ENCODE measurements around the gene FSTL3. TPM values are rescaled to one million over a fixed set of nuclear protein-coding genes. Genes with fewer than 3 reads are reported as not detected.

The FSTL3 gene
- total RNA-seq, 4 donors from 2014 or later = 582 to 977 (median 642) TPM

GRCh38 chr19:676007-676338 lies 219 bp upstream of the FSTL3 start:
- TF ChIP-seq CTCF (IDR thresholded peaks at IDR 0.05) (no peak), EP300 (IDR thresholded peaks at IDR 0.05) (no peak), POLR2A (IDR thresholded peaks at IDR 0.05) (no peak)
- H3K27me3 ChIP-seq = no peaks in the 10 kb centered on the region
- H3K4me1 ChIP-seq = peaks cover 0 to 71% (median 40%) of the 10 kb centered on the region in 4 donors
- H3K36me3 ChIP-seq = no peaks in the 10 kb centered on the region
- no peak for DNase-seq (ENCODE audit: low spot score in 2 of 2)
- no peaks in the 10 kb centered on the region for H3K9me3 ChIP-seq
- peak overlapping the region; percentile 94 to 99 (median 96) for H3K27ac ChIP-seq
- WGBS, 2 donors = 6 to 22% methylated on average over 10 to 13 of the region's 31 CpGs
- H3K4me3 ChIP-seq = peak overlapping the region; percentile 25 to 90 (median 64)

GRCh38 chr19:677201-677600 lies 1.0 kb downstream of the FSTL3 start:
- peak; percentile 38 to 87 for TF ChIP-seq EP300 (IDR thresholded peaks at IDR 0.05)
- no peak for TF ChIP-seq CTCF (IDR thresholded peaks at IDR 0.05)
- TF ChIP-seq POLR2A (IDR thresholded peaks at IDR 0.05) = no peak
- Histone ChIP-seq H3K36me3 (peaks cover 0 to 11% (median 0%) of the 10 kb centered on the region in 3 donors), H3K27me3 (no peaks in the 10 kb centered on the region), H3K27ac (peak overlapping the region; percentile 94 to 99 (median 96)), H3K4me1 (peaks cover 0 to 74% (median 43%) of the 10 kb centered on the region in 4 donors), H3K4me3 (peak overlapping the region; percentile 50 to 90 (median 70)), H3K9me3 (no peaks in the 10 kb centered on the region)
- peak; percentile 67 to 73 for DNase-seq (ENCODE audit: low spot score in 2 of 2)
- WGBS, 2 donors = 0 to 1% methylated on average over 2 to 13 of the region's 15 CpGs

GRCh38 chr19:677601-678436 lies 1.6 kb downstream of the FSTL3 start:
- no peaks in the 10 kb centered on the region for H3K9me3 ChIP-seq
- peaks cover 0 to 17% (median 0%) of the 10 kb centered on the region in 3 donors for H3K36me3 ChIP-seq
- peak overlapping the region; percentile 94 to 99 (median 96) for H3K27ac ChIP-seq
- H3K27me3 ChIP-seq = no peaks in the 10 kb centered on the region
- no peak for DNase-seq (ENCODE audit: low spot score in 2 of 2)
- peak overlapping the region; percentile 50 to 90 (median 70) for H3K4me3 ChIP-seq
- WGBS, 2 donors = 37 to 46% methylated on average over 12 to 18 of the region's 22 CpGs
- H3K4me1 ChIP-seq = peaks cover 0 to 69% (median 43%) of the 10 kb centered on the region in 4 donors
- TF ChIP-seq EP300 (IDR thresholded peaks at IDR 0.05) = no peak
- TF ChIP-seq CTCF (IDR thresholded peaks at IDR 0.05) = no peak
- no peak for TF ChIP-seq POLR2A (IDR thresholded peaks at IDR 0.05)

GRCh38 chr19:678791-679388 lies 2.7 kb downstream of the FSTL3 start:
- Histone ChIP-seq H3K9me3 (no peaks in the 10 kb centered on the region), H3K36me3 (peaks cover 0 to 20% (median 0%) of the 10 kb centered on the region in 3 donors), H3K27me3 (no peaks in the 10 kb centered on the region), H3K27ac (peak overlapping the region; percentile 94 to 99 (median 99)), H3K4me3 (peak overlapping the region; percentile 60 to 90 (median 74)), H3K4me1 (peaks cover 0 to 61% (median 42%) of the 10 kb centered on the region in 4 donors)
- DNase-seq (ENCODE audit: low spot score in 2 of 2) = no peak
- no peak for TF ChIP-seq POLR2A (IDR thresholded peaks at IDR 0.05)
- no peak for TF ChIP-seq CTCF (IDR thresholded peaks at IDR 0.05)
- no peak for TF ChIP-seq EP300 (IDR thresholded peaks at IDR 0.05)
- WGBS, 2 donors = 74 to 82% methylated on average over 5 to 16 of the region's 16 CpGs

Data from tibial nerve (tissue), 4 donors.